RWPE1 (cell line): ENCODE results near the gene EPB42.
A peak's percentile ranks its signal among the peaks of the same experiment; 100 is the strongest.

Experiments used
- CTCF ChIA-PET: fragments of 350-600 bp; sonication (Branson Sonifier 250); formaldehyde crosslinking; extraction: SDS; loops from one replicate; lab custom pipeline; 2021; lab: Yijun Ruan, JAX
- POLR2A ChIA-PET: fragments of 400-600 bp; formaldehyde crosslinking; extraction: SDS; loops from one replicate; lab custom pipeline; 2020; ENCODE audit warnings: antibody characterized with exemption; ENCODE audit not compliant: low non-redundant PET; lab: Yijun Ruan, JAX
- DNase-seq: peaks from one replicate; pipeline ENCODE4 v3.0.0; 2012; ENCODE audit warnings: low spot score
- H3K27ac ChIP-seq: fragments of 450-650 bp; 2 replicates; pipeline ENCODE4 v1.5.1; 2017
- TF ChIP-seq, protein P1 (sequence below): fragments of 450-650 bp; conservative IDR thresholded peaks from 2 replicates; pipeline ENCODE4 v1.5.1; 2017; ENCODE audit warnings: low read depth, mild to moderate bottlenecking

EPB42 gene

DNA sequence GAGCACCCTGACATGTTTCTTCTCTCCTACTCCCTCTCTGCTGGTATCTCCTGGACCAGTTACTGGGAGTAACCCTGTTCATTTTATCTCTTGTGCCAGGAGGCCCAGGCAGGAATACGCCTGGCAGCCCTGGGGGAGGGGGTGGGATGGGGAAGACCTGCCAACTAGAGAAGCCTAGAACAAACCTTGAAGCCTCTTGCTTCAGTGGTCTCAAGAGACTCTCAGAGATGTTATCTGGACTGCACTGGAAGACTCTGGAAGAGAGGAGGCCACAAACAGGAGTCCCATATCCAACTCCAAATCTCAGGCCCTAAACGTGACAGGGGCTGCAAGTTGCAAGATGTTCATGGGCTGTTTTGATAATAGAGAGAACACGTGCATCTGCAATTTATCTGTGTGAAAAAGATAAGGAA lies at the start of gene EPB42:
TSS of gene EPB42 (minus strand) at position 28 of the 413 bp plus-strand sequence. CDS start 193 bp downstream, outside the sequence.
- peak within 1 kb of the TSS; percentile 82 for H3K27ac ChIP-seq
- POLR2A ChIA-PET, result no interaction called here
- TF ChIP-seq, protein P1, sequence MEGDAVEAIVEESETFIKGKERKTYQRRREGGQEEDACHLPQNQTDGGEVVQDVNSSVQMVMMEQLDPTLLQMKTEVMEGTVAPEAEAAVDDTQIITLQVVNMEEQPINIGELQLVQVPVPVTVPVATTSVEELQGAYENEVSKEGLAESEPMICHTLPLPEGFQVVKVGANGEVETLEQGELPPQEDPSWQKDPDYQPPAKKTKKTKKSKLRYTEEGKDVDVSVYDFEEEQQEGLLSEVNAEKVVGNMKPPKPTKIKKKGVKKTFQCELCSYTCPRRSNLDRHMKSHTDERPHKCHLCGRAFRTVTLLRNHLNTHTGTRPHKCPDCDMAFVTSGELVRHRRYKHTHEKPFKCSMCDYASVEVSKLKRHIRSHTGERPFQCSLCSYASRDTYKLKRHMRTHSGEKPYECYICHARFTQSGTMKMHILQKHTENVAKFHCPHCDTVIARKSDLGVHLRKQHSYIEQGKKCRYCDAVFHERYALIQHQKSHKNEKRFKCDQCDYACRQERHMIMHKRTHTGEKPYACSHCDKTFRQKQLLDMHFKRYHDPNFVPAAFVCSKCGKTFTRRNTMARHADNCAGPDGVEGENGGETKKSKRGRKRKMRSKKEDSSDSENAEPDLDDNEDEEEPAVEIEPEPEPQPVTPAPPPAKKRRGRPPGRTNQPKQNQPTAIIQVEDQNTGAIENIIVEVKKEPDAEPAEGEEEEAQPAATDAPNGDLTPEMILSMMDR, result no peak
- no peak for DNase-seq
- CTCF ChIA-PET, result interaction anchor here (0.6 to 2.2 kb wide), 2 partner anchors 64 to 253 kb away, joined by 6 to 7 read pairs; no protein-coding TSS in a partner anchor

DNA sequence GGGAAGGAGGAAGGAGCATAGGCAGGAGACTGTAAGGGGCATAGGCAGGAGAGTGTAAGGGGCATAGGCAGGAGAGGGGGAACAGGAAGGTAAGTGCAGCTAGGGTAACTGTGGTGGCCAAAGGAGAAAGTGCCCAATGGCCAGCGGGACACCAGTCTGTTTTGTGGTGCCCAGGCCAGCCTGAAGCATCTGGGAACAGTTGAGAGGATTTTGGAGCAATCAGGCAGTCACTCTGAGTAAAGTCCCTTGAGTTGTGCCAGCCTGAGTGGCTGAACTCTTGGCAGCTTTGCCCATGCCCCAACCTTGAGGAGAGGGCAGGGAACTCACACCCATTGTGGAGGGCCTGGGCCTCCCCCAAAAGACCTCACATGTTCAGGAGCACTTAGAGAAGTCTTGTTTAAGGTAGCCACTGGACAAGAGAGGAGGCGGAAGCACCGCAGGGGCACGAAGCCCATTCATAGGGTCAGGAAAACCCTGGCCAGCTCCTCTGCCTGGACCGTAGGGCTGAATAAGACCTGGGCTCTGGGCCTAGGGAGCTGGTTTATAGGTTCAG lies 49.4 kb upstream of the EPB42 start:
- CTCF ChIA-PET, result interaction anchor here (1.0 to 4.2 kb wide), 3 partner anchors 11 to 44 kb away, joined by 4 to 26 read pairs (median 11); no protein-coding TSS in a partner anchor
- H3K27ac ChIP-seq, result no peak overlapping the region
- POLR2A ChIA-PET, result no interaction called here

DNA sequence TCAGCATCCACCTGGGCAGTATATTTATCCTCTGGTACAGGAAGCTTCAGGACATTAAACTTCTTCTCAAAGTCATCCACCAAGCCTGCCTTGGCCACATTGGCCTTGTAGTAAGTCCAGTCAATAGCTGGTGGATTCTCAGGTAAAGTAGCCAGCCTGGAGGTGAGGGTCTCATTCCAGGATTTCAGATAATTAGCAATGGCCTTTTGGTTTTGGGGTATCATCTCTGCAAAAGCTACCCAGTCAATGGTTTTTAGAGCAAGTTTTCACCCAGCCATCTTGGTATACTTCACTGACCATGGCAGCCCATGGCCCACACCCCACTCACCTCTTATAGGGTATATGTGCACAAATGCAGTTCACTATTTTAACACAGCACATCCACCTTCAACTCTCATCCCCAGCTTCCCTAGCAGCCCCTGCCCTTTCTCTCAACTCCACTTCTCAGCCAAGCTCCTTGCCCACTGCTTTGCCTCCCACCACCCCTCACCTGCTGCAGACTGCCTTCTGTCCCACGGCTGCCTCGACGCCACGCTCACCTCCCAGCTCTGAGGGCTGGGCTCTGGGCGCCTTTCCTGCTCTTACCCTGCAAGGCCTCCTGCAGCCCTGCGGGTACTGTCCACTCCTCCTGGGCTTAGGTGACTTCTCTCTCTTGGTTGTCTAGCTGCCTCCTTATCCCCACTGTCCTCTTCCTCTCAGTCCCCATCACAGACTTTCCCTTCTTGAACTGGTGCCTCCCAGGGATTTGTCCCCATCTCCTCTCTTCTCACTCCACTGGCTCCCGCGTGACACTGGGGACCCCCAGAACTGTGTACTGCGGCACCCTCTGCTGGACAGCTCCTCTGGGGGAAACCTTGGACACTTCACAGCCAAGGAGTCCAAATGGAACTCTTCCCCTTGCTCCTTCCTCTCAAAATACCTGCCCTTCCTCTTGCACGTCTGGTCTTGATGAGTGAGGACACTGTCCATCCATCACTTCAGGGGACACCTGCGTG lies 47.6 kb upstream of the EPB42 start:
- no peak for DNase-seq

More for the DNA sequence above, 49.4 kb upstream of the EPB42 start:
- DNase-seq, result no peak
- TF ChIP-seq, protein P1, result no peak

DNA sequence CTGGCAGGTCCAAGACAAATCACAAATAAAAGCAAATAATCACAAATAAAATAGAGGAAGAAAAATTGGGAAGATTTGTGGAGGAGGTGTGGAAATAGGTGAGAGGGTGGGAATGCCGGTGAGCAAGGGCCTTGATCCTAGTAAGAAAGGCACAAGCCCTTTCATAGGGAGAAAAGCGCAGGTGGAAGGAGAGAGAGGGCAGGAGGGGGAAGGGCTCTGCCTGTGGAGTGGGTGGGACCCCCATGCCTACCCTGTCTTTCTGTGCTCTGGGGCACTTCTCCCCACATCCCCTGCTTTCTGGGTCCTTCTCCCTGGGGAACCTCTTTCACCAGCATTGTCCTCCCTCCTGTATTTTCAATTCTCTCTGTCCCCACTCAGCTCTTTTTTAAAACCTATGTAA lies 46.6 kb upstream of the EPB42 start:
- H3K27ac ChIP-seq, result no peak overlapping the region
- CTCF ChIA-PET, result interaction anchor here (0.8 to 4.2 kb wide), 3 partner anchors 18 to 1293 kb away, joined by 3 to 26 read pairs (median 11); no protein-coding TSS in a partner anchor
- TF ChIP-seq, protein P1, result no peak
- no peak for DNase-seq
- POLR2A ChIA-PET, result no interaction called here

More for the DNA sequence above, 47.6 kb upstream of the EPB42 start:
- CTCF ChIA-PET, result interaction anchor here (0.5 to 4.2 kb wide), 8 partner anchors 8 to 1294 kb away, joined by 3 to 26 read pairs (median 4); no protein-coding TSS in a partner anchor
- TF ChIP-seq, protein P1, result no peak
- H3K27ac ChIP-seq, result no peak overlapping the region
- POLR2A ChIA-PET, result no interaction called here

DNA sequence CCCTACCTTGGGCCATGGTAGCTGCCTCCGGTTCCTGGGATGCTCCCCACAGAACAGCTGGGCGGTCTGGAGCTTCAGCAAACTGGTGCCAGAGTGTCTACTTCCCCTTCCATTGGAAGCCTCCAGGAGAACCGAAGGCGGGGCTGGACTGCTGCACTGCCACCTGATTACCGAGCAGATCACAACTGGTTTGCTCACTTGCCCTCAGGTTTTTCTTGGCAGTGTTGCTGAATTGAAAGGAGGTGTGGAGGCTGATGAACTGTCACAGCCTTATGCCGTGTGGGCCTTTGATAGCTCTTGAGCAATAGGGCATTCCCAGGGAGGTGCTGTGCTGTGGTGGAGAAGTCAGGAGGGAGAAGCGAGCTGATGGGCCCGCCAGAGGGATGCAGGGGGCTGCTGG lies 46.0 kb upstream of the EPB42 start, which contains the start of gene TGM5:
TSS of gene TGM5 (minus strand) at position 95 of the 400 bp plus-strand sequence. CDS start at position 16, 79 bp downstream.
- ChIA-PET CTCF (interaction anchor here (0.6 to 4.2 kb wide), 3 partner anchors 19 to 234 kb away, joined by 3 to 26 read pairs (median 3); no protein-coding TSS in a partner anchor), POLR2A (no interaction called here)
- peak; percentile 67 for DNase-seq

More for the DNA sequence above, 46.0 kb upstream of the EPB42 start, which contains the start of gene TGM5:
- TF ChIP-seq, protein P1, result no peak
- no peak within 1 kb of the TSS for H3K27ac ChIP-seq
